ENCODE data around the gene GOLGA3. TPM values are rescaled to one million over a fixed set of nuclear protein-coding genes. Genes with fewer than 3 reads are reported as not detected.

The GOLGA3 gene
- total RNA-seq, 2 experiments from 2014 or later = 31.5 to 34.0 TPM

GRCh38 chr12:132774646-132775275 lies 53.9 kb downstream of the GOLGA3 start:
- Histone ChIP-seq H3K4me1 (ENCODE audit: insufficient read depth, low read length) (peaks cover 47% of the 10 kb centered on the region), H3K27ac (ENCODE audit: low read depth in 1 of 2, low read length in 2 of 2) (peak overlapping the region in 1 of 2 donors; percentile 64), H3K9me3 (ENCODE audit: control insufficient read depth in 1 of 2, insufficient read depth in 1 of 2, low read length in 2 of 2) (peaks cover 0 to 8% of the 10 kb centered on the region in 2 experiments), H3K4me3 (ENCODE audit: low read length) (no peak overlapping the region), H3K36me3 (ENCODE audit: insufficient read depth, low read length) (peaks cover 59% of the 10 kb centered on the region), H3K27me3 (ENCODE audit: control insufficient read depth in 1 of 2, insufficient read depth in 2 of 2, low read length in 2 of 2) (no peaks in the 10 kb centered on the region)
- Mint-ChIP-seq H3K27me3 (no peaks in the 10 kb centered on the region), H3K4me1 (ENCODE audit: low read depth) (peaks cover 40% of the 10 kb centered on the region), H3K27ac (peak overlapping the region; percentile 75), H3K9me3 (no peaks in the 10 kb centered on the region), H3K36me3 (ENCODE audit: low read depth) (peaks cover 53% of the 10 kb centered on the region), H3K4me3 (peak overlapping the region; percentile 48)
- ChIA-PET POLR2A (interaction anchor here (1.1 kb wide), 1 partner anchor 12 kb away, joined by 4 read pairs; no protein-coding TSS in a partner anchor), CTCF (no interaction called here)
- intact Hi-C loops (cut with DNase I, micrococcal nuclease) = loop anchor here in 1 of 2 experiments (5.0 kb wide), 1 partner anchor 113 kb away; the partner anchor contains the start of gene CHFR
- DNase-seq = no peak
- no peak for TF ChIP-seq CTCF (IDR thresholded peaks at IDR 0.05)
- ATAC-seq (ENCODE audit: poor library complexity) = no peak

- Histone ChIP-seq H3K9me3 (ENCODE audit: control insufficient read depth in 1 of 2, insufficient read depth in 1 of 2, low read length in 2 of 2) (peaks cover 0 to 8% of the 10 kb centered on the region in 2 experiments), H3K27me3 (ENCODE audit: control insufficient read depth in 1 of 2, insufficient read depth in 2 of 2, low read length in 2 of 2) (no peaks in the 10 kb centered on the region), H3K4me1 (ENCODE audit: insufficient read depth, low read length) (peaks cover 53% of the 10 kb centered on the region), H3K4me3 (ENCODE audit: low read length) (no peak overlapping the region), H3K27ac (ENCODE audit: low read depth in 1 of 2, low read length in 2 of 2) (peak overlapping the region; percentile 29 to 64), H3K36me3 (ENCODE audit: insufficient read depth, low read length) (peaks cover 54% of the 10 kb centered on the region)
- H3K27me3 Mint-ChIP-seq = no peaks in the 10 kb centered on the region
- H3K36me3 Mint-ChIP-seq (ENCODE audit: low read depth) = peaks cover 48% of the 10 kb centered on the region
- intact Hi-C loops (cut with DNase I, micrococcal nuclease) = loop anchor here in 1 of 2 experiments (5.0 kb wide), 1 partner anchor 113 kb away; the partner anchor contains the start of gene CHFR
- peaks cover 45% of the 10 kb centered on the region for H3K4me1 Mint-ChIP-seq (ENCODE audit: low read depth)
- CTCF ChIA-PET = no interaction called here
- TF ChIP-seq CTCF (IDR thresholded peaks at IDR 0.05) = no peak
- no peaks in the 10 kb centered on the region for H3K9me3 Mint-ChIP-seq
- POLR2A ChIA-PET = interaction anchor here (1.1 to 1.4 kb wide), 2 partner anchors 12 to 64 kb away, joined by 3 to 4 read pairs; partner anchors contain the start of gene PGAM5
- ATAC-seq (ENCODE audit: poor library complexity) (no peak), DNase-seq (no peak)
- peak overlapping the region; percentile 75 for H3K27ac Mint-ChIP-seq
- no peak overlapping the region for H3K4me3 Mint-ChIP-seq
Measured at GRCh38 chr12:132774159-132774558, 54.5 kb downstream of the GOLGA3 start.

- DNase-seq = peak in 6 of 14 experiments; percentile 9 to 60 (median 38)
- no peaks in the 10 kb centered on the region for H3K27me3 Mint-ChIP-seq
- intact Hi-C loops (cut with DNase I, micrococcal nuclease) = loop anchor here in 1 of 2 experiments (5.0 kb wide), 1 partner anchor 114 kb away; the partner anchor contains the start of gene CHFR
- Histone ChIP-seq H3K36me3 (ENCODE audit: insufficient read depth, low read length) (peaks cover 51% of the 10 kb centered on the region), H3K27ac (ENCODE audit: low read depth in 1 of 2, low read length in 2 of 2) (peak overlapping the region; percentile 29 to 64), H3K4me3 (ENCODE audit: low read length) (no peak overlapping the region), H3K9me3 (ENCODE audit: control insufficient read depth in 1 of 2, insufficient read depth in 1 of 2, low read length in 2 of 2) (peaks cover 0 to 8% of the 10 kb centered on the region in 2 experiments), H3K4me1 (ENCODE audit: insufficient read depth, low read length) (peaks cover 61% of the 10 kb centered on the region), H3K27me3 (ENCODE audit: control insufficient read depth in 1 of 2, insufficient read depth in 2 of 2, low read length in 2 of 2) (no peaks in the 10 kb centered on the region)
- peaks cover 54% of the 10 kb centered on the region for H3K4me1 Mint-ChIP-seq (ENCODE audit: low read depth)
- POLR2A ChIA-PET = interaction anchor here (1.1 to 1.4 kb wide), 4 partner anchors 11 to 114 kb away, joined by 3 to 4 read pairs (median 4); partner anchors contain the start of genes CHFR and PGAM5
- peak; percentile 46 for ATAC-seq (ENCODE audit: poor library complexity)
- H3K4me3 Mint-ChIP-seq = peak overlapping the region; percentile 54
- H3K27ac Mint-ChIP-seq = peak overlapping the region; percentile 95
- no peaks in the 10 kb centered on the region for H3K9me3 Mint-ChIP-seq
- H3K36me3 Mint-ChIP-seq (ENCODE audit: low read depth) = peaks cover 51% of the 10 kb centered on the region
- TF ChIP-seq CTCF (IDR thresholded peaks at IDR 0.05) = no peak
- CTCF ChIA-PET = interaction anchor here (0.7 kb wide), 1 partner anchor 13 kb away, joined by 3 read pairs; no protein-coding TSS in a partner anchor
Measured at GRCh38 chr12:132773077-132773955, 55.4 kb downstream of the GOLGA3 start.

All from CD4-positive, alpha-beta T cell (primary cell).